GM19043 (cell line): Measurements from ENCODE around the gene STXBP1.
"Not testable (repeated sequence)": the region's sequence is repeated elsewhere in the genome, so short reads cannot be mapped to it uniquely, and the experiment has no call there.

Experiments used
- ATAC-seq: cut with Tn5 transposase; IDR thresholded peaks from one replicate; pipeline ENCODE4 v1.9.1; 2021; ENCODE audit warnings: low read depth; ENCODE audit not compliant: unreplicated experiment

The STXBP1 gene

DNA sequence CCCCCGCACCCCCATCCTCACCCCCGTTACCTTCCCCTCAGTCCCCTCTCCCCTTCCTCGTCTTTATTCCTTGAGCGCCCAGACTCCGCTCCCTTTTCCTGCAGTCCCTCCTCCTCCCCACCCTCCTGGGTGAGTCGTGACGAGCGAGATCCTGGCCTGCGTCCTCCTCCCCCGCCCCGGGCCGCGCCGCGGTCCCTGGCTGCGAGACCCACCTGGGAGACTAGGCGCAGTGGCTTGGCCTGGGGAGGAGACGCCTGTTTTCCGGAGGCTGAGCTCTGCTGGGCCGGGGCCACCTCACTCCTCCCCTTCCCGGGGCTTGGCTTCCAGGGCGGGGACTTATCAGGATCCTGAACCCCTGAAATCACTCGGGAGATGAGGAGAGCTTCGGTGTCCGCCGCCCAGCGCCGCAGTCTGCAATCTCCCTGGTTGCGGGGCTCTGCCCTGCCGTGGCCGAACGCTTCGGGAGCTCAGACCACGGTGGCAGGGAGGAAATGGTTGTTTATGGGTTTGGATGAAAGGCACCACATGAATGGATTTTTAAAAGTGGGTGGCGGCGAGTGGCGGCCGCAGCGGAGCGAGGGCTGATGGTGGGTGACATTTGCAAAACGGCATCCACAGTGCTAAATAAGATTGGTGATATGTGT, 984 bp downstream of the STXBP1 start:
- no peak for ATAC-seq

GRCh38 chr9:127613583-127613954, 1.5 kb downstream of the STXBP1 start:
- no peak for ATAC-seq

DNA sequence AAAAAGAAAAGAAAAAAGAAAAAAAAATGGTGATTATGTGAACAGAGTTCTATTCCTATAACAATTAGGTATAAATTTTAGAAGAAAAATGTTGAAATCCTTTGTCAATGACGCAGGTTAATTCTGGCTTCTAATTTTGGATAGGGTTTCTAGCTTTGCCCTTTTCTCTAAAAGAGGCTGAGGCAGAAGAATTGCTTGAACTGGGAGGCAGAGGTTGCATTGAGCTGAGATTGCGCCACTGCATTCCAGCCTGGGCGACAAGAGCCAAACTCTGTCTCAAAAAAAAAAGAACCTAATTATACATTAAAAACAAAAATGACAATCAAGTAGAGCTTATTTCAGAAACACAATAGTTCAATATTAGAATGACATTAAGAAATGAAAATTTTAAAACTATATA, 2.9 kb downstream of the STXBP1 start:
- ATAC-seq = no peak

GRCh38 chr9:127621339-127621970, 9.4 kb downstream of the STXBP1 start:
- not testable (repeated sequence) for ATAC-seq

GRCh38 chr9:127626752-127627493, 14.8 kb downstream of the STXBP1 start:
- ATAC-seq = no peak

GRCh38 chr9:127627494-127627855, 15.4 kb downstream of the STXBP1 start:
- ATAC-seq = no peak

- no peak for ATAC-seq
Measured at GRCh38 chr9:127628758-127629467, 16.8 kb downstream of the STXBP1 start.

- ATAC-seq = no peak
Measured at GRCh38 chr9:127629468-127630081, 17.5 kb downstream of the STXBP1 start.

GRCh38 chr9:127633216-127633862, 21.3 kb downstream of the STXBP1 start:
- ATAC-seq = no peak

- ATAC-seq = no peak
Measured at GRCh38 chr9:127634021-127634420, 21.9 kb downstream of the STXBP1 start.

GRCh38 chr9:127634698-127635097, 22.6 kb downstream of the STXBP1 start:
- ATAC-seq = no peak

- no peak for ATAC-seq
Measured at GRCh38 chr9:127635201-127635735, 23.2 kb downstream of the STXBP1 start.

DNA sequence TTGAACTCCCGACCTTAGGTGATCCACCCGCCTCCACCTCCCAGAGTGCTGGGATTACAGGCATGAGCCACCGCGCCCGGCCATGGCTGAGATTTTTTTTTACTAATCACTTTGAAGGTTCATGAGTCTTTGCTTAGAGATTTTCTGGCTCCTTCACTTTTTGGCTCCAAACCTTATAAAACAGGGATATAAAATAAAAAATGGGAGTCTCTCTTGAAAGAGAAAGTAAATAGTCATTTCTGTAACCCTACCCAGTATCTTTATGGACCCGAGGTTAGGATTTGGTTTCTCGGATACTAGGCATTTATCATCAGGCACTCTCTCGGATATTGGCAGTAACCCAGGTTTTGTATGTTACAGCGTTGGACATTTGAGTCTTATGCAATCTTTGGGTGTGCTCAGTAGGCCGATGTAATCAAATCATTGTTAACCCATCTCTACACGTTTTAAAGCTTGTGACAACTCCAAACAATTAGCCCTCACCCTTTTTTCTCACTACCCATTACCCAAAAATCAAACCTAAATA, 25.3 kb downstream of the STXBP1 start:
- ATAC-seq = no peak

GRCh38 chr9:127640908-127641545, 28.9 kb downstream of the STXBP1 start:
- no peak for ATAC-seq

DNA sequence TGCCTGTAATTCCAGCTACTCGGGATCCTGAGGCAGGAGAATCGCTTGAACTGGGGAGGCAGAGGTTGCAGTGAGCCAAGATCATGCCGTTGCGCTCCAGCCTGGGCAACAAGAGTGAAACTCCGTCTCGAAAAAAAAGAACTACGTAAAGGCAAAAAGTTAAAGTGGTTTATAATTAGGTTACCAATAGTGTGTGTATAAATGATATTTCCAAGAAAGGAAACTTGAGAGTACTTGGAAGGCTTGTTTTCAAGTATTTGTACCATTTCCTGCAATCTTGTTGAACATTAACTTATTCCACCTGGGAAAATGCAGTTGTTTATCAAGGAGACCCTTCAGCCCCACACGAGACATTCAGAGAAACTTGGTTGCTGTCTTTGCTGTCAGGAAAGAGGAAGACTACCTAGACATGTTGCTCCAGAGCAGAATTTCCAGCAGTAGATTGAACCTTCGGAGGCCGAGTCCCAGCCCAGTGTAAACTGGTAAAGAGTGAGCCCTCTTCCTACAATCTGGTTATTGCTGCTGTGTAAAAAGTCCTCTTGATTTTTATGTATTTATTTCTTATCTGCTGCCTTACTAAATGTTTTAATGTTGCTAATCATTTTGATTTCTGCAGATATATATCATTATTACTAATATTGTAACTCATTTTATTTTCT, 30.1 kb downstream of the STXBP1 start:
- no peak for ATAC-seq

- ATAC-seq = no peak
Measured at GRCh38 chr9:127644146-127644827, 32.2 kb downstream of the STXBP1 start.

- ATAC-seq = no peak
Measured at GRCh38 chr9:127644943-127645342, 32.9 kb downstream of the STXBP1 start.

DNA sequence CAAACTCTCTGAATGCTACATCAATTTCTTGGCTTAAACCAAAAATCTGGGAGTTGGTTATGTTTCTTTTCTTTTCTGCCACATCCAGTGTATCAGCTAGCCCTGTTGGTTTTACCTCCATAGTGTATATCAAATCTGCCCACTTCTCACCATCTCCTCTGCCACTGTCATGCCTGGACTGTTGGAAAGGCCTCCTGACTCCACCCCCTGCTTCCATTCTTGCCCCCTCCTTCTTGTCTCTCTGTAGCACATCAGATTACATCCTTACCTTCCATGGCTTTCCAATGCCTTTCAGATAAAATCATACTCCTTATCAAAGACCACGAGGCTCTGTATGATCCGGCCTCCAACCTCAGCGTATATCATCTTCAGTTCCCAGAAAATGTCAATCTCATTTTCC, 35.4 kb downstream of the STXBP1 start:
- no peak for ATAC-seq
